Astrocyte (in vitro differentiated cells and primary cell): Measurements from ENCODE around the gene GRID2.

Experiments used
- EZH2 ChIP-seq: IDR thresholded peaks from 2 replicates; pipeline ENCODE4 v1.6.1; 2012; ENCODE audit warnings: mild to moderate bottlenecking, low read length, inconsistent platforms; ENCODE audit not compliant: insufficient read depth
- TF ChIP-seq, protein P1 (sequence below): IDR thresholded peaks from 2 replicates; pipeline ENCODE4 v1.5.1; 2011; ENCODE audit warnings: low read depth, mild to moderate bottlenecking, inconsistent platforms, low read length, moderate library complexity; ENCODE audit not compliant: insufficient read depth

DNA sequence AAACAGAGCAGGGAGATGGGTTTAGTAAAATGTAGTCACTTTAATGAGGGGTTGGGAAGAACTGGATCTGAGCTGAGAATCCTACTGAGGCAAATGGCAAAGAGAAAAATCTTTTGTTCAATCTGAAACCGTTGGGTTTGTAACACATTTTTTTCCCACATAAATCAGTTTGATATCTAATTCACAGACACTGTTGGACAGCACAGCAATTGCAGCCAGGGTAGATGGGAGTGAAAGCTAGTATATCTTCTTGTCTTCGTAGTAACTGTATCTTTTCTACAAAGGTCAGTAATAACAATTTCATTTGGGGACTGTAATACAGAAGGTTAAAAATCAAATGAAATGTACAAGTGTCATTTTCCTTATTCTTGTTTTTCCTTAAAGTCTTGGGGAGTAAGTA lies 875.3 kb downstream of the GRID2 start:
- TF ChIP-seq, protein P1, sequence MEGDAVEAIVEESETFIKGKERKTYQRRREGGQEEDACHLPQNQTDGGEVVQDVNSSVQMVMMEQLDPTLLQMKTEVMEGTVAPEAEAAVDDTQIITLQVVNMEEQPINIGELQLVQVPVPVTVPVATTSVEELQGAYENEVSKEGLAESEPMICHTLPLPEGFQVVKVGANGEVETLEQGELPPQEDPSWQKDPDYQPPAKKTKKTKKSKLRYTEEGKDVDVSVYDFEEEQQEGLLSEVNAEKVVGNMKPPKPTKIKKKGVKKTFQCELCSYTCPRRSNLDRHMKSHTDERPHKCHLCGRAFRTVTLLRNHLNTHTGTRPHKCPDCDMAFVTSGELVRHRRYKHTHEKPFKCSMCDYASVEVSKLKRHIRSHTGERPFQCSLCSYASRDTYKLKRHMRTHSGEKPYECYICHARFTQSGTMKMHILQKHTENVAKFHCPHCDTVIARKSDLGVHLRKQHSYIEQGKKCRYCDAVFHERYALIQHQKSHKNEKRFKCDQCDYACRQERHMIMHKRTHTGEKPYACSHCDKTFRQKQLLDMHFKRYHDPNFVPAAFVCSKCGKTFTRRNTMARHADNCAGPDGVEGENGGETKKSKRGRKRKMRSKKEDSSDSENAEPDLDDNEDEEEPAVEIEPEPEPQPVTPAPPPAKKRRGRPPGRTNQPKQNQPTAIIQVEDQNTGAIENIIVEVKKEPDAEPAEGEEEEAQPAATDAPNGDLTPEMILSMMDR = no peak
- TF ChIP-seq EZH2 = no peak
